Measurements from ENCODE around the gene PEF1. TPM values are rescaled to one million over a fixed set of nuclear protein-coding genes. Genes with fewer than 3 reads are reported as not detected.
"Not testable (repeated sequence)": the region's sequence is repeated elsewhere in the genome, so short reads cannot be mapped to it uniquely, and the experiment has no call there.

Gene PEF1
- total RNA-seq, 1 experiment from 2014 or later = 77.7 TPM

GRCh38 chr1:31593136-31593665 lies 51.5 kb downstream of the PEF1 start:
- DNase-seq (ENCODE audit: low spot score) = no peak
- in situ Hi-C loops (cut with HindIII; ENCODE audit: low sequenced_read_pairs) = no loop called here

- in situ Hi-C loops (cut with HindIII; ENCODE audit: low sequenced_read_pairs) = no loop called here
- DNase-seq (ENCODE audit: low spot score) = no peak
Measured at GRCh38 chr1:31592132-31592531, 52.5 kb downstream of the PEF1 start.

GRCh38 chr1:31591425-31592093 lies 53.1 kb downstream of the PEF1 start:
- DNase-seq (ENCODE audit: low spot score) = no peak
- in situ Hi-C loops (cut with HindIII; ENCODE audit: low sequenced_read_pairs) = no loop called here

GRCh38 chr1:31588751-31589515 lies 55.7 kb downstream of the PEF1 start:
- DNase-seq (ENCODE audit: low spot score) = no peak
- in situ Hi-C loops (cut with HindIII; ENCODE audit: low sequenced_read_pairs) = no loop called here

GRCh38 chr1:31587720-31588423 lies 56.8 kb downstream of the PEF1 start:
- in situ Hi-C loops (cut with HindIII; ENCODE audit: low sequenced_read_pairs) = no loop called here
- DNase-seq (ENCODE audit: low spot score) = peak; percentile 34

- in situ Hi-C loops (cut with HindIII; ENCODE audit: low sequenced_read_pairs); DNase-seq (ENCODE audit: low spot score): not testable (repeated sequence)
Measured at GRCh38 chr1:31587328-31587699, 57.4 kb downstream of the PEF1 start.

GRCh38 chr1:31586376-31587327 lies 58.0 kb downstream of the PEF1 start:
- in situ Hi-C loops (cut with HindIII; ENCODE audit: low sequenced_read_pairs) = no loop called here
- DNase-seq (ENCODE audit: low spot score) = no peak

GRCh38 chr1:31585736-31586365 lies 58.8 kb downstream of the PEF1 start:
- no peak for DNase-seq (ENCODE audit: low spot score)
- in situ Hi-C loops (cut with HindIII; ENCODE audit: low sequenced_read_pairs) = no loop called here

- DNase-seq (ENCODE audit: low spot score) = no peak
- in situ Hi-C loops (cut with HindIII; ENCODE audit: low sequenced_read_pairs) = no loop called here
Measured at GRCh38 chr1:31584869-31585735, 59.6 kb downstream of the PEF1 start.

GRCh38 chr1:31583995-31584868 lies 60.4 kb downstream of the PEF1 start:
- no peak for DNase-seq (ENCODE audit: low spot score)
- in situ Hi-C loops (cut with HindIII; ENCODE audit: low sequenced_read_pairs) = no loop called here

- in situ Hi-C loops (cut with HindIII; ENCODE audit: low sequenced_read_pairs) = no loop called here
- DNase-seq (ENCODE audit: low spot score) = no peak
Measured at GRCh38 chr1:31583082-31583994, 61.3 kb downstream of the PEF1 start.

GRCh38 chr1:31581821-31582810 lies 62.6 kb downstream of the PEF1 start:
- in situ Hi-C loops (cut with HindIII; ENCODE audit: low sequenced_read_pairs) = no loop called here

GRCh38 chr1:31580891-31581603 lies 63.6 kb downstream of the PEF1 start:
- no peak for DNase-seq (ENCODE audit: low spot score)
- in situ Hi-C loops (cut with HindIII; ENCODE audit: low sequenced_read_pairs) = no loop called here

More at GRCh38 chr1:31581821-31582810, 62.6 kb downstream of the PEF1 start:
- no peak for DNase-seq (ENCODE audit: low spot score)

GRCh38 chr1:31580513-31580870 lies 64.2 kb downstream of the PEF1 start:
- no peak for DNase-seq (ENCODE audit: low spot score)
- in situ Hi-C loops (cut with HindIII; ENCODE audit: low sequenced_read_pairs) = no loop called here

All from G401 (cell line).